GM06990 (cell line): ENCODE measurements around the gene SLC12A7.
"Not testable (repeated sequence)": the region's sequence is repeated elsewhere in the genome, so short reads cannot be mapped to it uniquely, and the experiment has no call there.

Source experiments
- DNase-seq: peaks from one replicate; pipeline ENCODE4 v3.0.0-alpha.2; 2011; ENCODE audit not compliant: insufficient read length; ENCODE audit errors: extremely low read depth
- H3K27me3 ChIP-seq: replicated peaks from 2 replicates; pipeline ENCODE4 v1.6.0; 2011; ENCODE audit warnings: low read length; ENCODE audit not compliant: control insufficient read depth, insufficient read depth
- H3K36me3 ChIP-seq: 2 replicates; pipeline ENCODE4 v1.5.1; 2011; ENCODE audit warnings: low read length; ENCODE audit not compliant: control insufficient read depth, insufficient read depth
- H3K4me3 ChIP-seq: replicated peaks from 2 replicates; pipeline ENCODE4 v1.5.1; 2011; ENCODE audit warnings: low read depth, mild to moderate bottlenecking, control low read depth, low read length
- TF ChIP-seq, protein P1 (sequence below): IDR thresholded peaks from 2 replicates; pipeline ENCODE4 v1.5.1; 2011; ENCODE audit warnings: low read length, control low read depth, mild to moderate bottlenecking, inconsistent platforms; ENCODE audit not compliant: insufficient read depth, poor library complexity, severe bottlenecking

The SLC12A7 gene

DNA sequence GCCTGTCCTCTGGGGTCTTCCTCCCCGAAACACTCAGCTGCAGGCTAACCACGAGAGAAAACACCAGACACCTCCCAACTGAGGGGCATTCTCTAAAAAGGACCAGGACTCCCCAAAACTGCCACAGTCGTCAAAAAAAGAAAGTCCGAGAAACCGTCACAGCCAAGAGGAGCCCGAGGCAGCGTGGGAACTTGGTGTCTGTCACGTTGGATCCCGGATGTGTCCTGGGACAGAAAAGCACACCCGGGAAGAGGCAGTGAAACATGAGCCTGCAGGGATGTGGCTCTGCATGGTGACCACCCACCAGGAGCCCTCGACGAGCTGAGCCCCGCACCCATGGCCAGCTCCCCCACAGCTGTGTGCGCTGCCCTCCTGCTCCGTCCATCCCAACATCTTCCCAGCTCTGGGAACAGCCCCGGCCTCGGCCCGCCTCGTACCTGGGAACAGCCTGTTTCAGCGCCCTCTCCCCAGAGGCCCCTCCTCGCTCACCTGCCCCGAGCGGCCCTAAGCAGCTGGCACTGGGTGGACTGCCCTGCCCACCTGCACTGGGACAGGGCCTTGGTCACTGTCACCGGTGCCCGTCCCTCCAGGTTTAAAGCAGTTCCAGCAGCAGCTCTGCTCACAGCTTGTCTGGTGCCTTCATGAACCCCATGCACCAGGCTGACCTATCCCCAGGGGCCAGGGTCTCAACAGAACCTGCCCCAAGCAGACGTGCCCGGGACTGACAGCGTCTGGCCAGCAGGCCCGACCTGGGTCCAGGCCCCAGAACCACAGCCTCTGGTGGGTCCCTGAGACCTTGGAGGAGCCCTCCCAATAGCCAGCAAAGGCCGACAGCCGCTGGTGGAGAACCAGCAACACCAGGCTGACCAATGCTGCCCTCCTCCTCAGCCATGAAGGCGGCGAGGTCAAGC, 10.9 kb downstream of the SLC12A7 start:
- TF ChIP-seq, protein P1, sequence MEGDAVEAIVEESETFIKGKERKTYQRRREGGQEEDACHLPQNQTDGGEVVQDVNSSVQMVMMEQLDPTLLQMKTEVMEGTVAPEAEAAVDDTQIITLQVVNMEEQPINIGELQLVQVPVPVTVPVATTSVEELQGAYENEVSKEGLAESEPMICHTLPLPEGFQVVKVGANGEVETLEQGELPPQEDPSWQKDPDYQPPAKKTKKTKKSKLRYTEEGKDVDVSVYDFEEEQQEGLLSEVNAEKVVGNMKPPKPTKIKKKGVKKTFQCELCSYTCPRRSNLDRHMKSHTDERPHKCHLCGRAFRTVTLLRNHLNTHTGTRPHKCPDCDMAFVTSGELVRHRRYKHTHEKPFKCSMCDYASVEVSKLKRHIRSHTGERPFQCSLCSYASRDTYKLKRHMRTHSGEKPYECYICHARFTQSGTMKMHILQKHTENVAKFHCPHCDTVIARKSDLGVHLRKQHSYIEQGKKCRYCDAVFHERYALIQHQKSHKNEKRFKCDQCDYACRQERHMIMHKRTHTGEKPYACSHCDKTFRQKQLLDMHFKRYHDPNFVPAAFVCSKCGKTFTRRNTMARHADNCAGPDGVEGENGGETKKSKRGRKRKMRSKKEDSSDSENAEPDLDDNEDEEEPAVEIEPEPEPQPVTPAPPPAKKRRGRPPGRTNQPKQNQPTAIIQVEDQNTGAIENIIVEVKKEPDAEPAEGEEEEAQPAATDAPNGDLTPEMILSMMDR = no peak
- H3K27me3 ChIP-seq = no peaks in the 10 kb centered on the region; the same call in 1 of the 2 replicates
- no peak for DNase-seq
- H3K4me3 ChIP-seq = no peak overlapping the region
- no peaks in the 10 kb centered on the region for H3K36me3 ChIP-seq

DNA sequence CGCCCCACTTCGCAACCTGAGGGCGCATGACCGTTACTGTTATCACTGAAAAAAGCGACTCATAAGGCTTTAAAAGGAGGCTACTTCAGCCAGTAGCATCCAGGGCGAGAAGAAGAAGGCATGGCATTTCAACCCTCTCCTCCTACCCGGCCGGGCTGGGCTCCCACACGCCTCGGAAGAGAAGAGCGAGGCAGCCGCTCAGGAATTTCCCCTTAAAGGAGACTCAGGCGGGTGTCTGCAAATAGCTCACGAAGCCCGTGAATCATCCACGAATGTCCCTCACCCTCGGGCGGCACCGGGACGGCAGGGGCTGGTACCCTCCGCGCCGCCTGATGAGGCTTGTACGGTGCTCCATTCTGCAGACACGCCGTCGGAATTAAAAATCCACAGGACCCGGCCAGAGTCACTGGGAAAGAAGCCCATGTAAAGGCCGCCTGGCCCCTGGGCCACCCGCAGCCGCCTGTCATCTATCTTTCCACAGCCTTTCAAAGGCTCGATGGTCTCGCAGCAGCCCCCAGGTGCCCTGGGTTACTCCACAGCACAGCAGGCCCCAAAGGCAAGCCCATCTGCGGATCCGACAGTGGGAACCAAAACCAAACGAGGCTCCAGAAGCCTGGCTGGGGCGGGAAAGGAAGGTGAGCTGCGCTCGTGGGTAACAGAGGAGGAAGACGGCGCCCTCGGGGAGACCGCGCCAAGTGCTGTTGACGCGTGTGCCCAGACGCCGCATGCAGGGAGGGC, 11.8 kb downstream of the SLC12A7 start:
- no peaks in the 10 kb centered on the region; the same call in 1 of the 2 replicates for H3K27me3 ChIP-seq
- no peak for DNase-seq
- TF ChIP-seq, protein P1 = no peak
- no peaks in the 10 kb centered on the region for H3K36me3 ChIP-seq
- H3K4me3 ChIP-seq = no peak overlapping the region

DNA sequence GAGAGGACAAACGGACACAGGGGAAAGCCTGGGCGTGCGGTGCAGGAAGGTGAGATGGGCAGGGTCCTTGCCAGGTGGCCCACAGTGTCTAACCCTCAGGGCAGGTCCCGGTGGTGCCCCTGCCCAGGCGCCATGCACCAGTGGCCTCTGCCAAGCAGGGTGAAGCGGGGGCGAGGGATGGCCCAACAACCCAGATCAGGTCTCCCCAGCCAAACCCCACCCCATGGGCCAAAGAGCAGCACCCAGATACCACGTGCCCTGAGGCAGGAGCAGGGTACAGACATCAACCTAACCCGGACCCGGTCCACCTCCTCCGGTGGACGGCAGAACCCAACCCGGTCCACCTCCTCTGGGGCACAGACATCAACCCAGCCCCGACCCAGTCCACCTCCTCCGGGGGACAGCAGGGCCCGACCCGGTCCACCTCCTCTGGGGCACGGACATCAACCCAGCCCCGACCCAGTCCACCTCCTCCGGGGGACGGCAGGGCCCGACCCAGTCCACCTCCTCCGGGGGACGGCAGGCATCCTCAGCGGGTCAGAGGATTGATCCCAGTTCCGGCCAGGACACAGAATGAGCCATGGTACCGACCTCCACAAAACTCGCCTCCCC, 12.8 kb downstream of the SLC12A7 start:
- Histone ChIP-seq H3K36me3 (no peaks in the 10 kb centered on the region), H3K27me3 (no peaks in the 10 kb centered on the region; the same call in 1 of the 2 replicates), H3K4me3 (no peak overlapping the region)
- TF ChIP-seq, protein P1 = no peak
- no peak for DNase-seq

DNA sequence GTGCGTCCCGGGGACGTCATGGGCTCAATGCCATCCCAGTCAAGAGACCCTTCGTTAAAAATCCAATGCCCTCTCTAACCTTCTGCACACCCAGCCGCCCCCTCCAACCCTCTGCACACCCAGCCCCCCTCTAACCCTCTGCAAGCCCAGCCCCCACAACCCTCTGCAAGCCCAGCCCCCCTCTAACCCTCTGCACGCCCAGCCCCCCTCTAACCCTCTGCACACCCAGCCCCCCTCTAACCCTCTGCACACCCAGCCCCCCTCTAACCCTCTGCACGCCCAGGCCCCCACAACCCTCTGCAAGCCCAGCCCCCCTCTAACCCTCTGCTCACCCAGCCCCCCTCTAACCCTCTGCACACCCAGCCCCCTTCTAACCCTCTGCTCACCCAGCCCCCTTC, 13.9 kb downstream of the SLC12A7 start:
- DNase-seq, H3K4me3 ChIP-seq, H3K36me3 ChIP-seq, H3K27me3 ChIP-seq: not testable (repeated sequence)

DNA sequence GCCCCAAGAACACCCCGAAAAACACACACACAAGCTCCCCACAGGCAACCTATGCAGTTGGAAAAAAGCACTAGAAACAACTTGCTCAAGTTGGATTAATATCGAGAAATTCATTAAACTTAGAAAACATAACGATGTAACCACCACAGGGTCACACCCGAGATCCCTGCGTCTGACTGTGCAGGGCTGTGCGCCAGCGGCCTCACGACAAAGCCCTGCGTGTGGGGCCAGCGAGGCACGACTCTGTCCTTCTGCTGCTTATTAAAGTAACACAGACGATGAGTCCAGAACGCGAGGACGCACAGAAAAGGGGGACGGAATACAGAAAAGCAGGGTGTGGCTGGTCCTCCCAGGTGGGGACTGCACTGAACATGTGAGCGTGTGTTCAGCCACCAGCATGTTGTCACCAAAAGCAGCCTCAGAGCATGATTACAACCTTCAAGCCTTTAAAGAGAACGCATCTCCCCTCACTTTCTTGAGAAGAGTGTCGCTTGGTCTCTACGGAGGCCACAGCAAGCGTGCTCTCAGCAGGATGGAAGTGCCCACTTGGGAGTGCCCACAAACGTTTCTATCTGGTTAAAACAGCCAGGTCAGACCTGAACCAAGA, 14.4 kb downstream of the SLC12A7 start:
- Histone ChIP-seq H3K4me3 (no peak overlapping the region), H3K36me3 (no peaks in the 10 kb centered on the region), H3K27me3 (no peaks in the 10 kb centered on the region)
- no peak for DNase-seq
- TF ChIP-seq, protein P1 = no peak
